C4-2B (cell line): ENCODE data around the gene HOXC5.

Experiments
- H3K27ac ChIP-seq: fragments of 450-650 bp; 2 replicates; pipeline ENCODE4 v1.5.1; 2017
- CTCF ChIP-seq: fragments of 450-650 bp; conservative IDR thresholded peaks from 2 replicates; pipeline ENCODE4 v1.5.1; 2017; ENCODE audit warnings: mild to moderate bottlenecking
- ZFX ChIP-seq: fragments of 450-650 bp; IDR thresholded peaks from 2 replicates; pipeline ENCODE4 v1.6.1; 2017

The HOXC5 gene

GRCh38 chr12:53986686-53987483 lies 46.0 kb upstream of the HOXC5 start:
- TF ChIP-seq CTCF: no peak

GRCh38 chr12:53987787-53988230 lies 45.0 kb upstream of the HOXC5 start:
- TF ChIP-seq ZFX: no peak
- no peak for TF ChIP-seq CTCF
- no peak overlapping the region for H3K27ac ChIP-seq

More at GRCh38 chr12:53986686-53987483, 46.0 kb upstream of the HOXC5 start:
- no peak overlapping the region for H3K27ac ChIP-seq

- no peak for TF ChIP-seq CTCF
- no peak for TF ChIP-seq ZFX
- peak overlapping the region; percentile 34 for H3K27ac ChIP-seq
Observed at GRCh38 chr12:53988541-53989226, 44.2 kb upstream of the HOXC5 start.

- peak overlapping the region; percentile 34 for H3K27ac ChIP-seq
- TF ChIP-seq CTCF: peak; percentile 88
- no peak for TF ChIP-seq ZFX
Observed at GRCh38 chr12:53989227-53990113, 43.4 kb upstream of the HOXC5 start.

- no peak overlapping the region for H3K27ac ChIP-seq
- no peak for TF ChIP-seq ZFX
- no peak for TF ChIP-seq CTCF
Observed at GRCh38 chr12:53990311-53991076, 42.4 kb upstream of the HOXC5 start.

GRCh38 chr12:53991077-53991460 lies 41.8 kb upstream of the HOXC5 start:
- H3K27ac ChIP-seq: no peak overlapping the region
- TF ChIP-seq CTCF: no peak
- no peak for TF ChIP-seq ZFX
